ENCODE measurements around the gene EPGN.

DNA sequence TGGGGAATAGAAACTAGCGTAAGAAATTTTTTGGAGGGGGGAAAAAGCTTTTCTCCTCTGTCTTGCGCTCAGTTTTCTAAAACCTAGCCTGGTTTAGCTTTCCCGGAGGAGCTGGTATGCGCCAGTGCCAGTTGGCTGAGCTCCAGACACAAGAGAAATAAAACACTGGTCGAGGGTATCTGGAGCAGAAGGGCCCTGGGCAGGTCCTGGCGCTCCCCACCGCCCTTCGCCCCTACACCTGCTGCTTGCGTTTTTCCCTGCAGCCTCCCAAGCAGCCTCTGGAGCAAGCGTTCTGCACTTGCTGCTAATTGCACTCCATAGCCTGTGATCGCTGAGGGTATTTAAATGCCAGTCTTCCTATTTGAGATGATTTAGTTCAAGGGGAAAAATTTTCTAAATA is 57.5 kb downstream of the EPGN start:
- TF ChIP-seq POLR2A (IDR thresholded peaks at IDR 0.05) (no peak), EP300 (IDR thresholded peaks at IDR 0.05) (no peak)
- TF ChIP-seq, protein P1, sequence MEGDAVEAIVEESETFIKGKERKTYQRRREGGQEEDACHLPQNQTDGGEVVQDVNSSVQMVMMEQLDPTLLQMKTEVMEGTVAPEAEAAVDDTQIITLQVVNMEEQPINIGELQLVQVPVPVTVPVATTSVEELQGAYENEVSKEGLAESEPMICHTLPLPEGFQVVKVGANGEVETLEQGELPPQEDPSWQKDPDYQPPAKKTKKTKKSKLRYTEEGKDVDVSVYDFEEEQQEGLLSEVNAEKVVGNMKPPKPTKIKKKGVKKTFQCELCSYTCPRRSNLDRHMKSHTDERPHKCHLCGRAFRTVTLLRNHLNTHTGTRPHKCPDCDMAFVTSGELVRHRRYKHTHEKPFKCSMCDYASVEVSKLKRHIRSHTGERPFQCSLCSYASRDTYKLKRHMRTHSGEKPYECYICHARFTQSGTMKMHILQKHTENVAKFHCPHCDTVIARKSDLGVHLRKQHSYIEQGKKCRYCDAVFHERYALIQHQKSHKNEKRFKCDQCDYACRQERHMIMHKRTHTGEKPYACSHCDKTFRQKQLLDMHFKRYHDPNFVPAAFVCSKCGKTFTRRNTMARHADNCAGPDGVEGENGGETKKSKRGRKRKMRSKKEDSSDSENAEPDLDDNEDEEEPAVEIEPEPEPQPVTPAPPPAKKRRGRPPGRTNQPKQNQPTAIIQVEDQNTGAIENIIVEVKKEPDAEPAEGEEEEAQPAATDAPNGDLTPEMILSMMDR (IDR thresholded peaks at IDR 0.05) = no peak
